ENCODE results near the gene VIPR2.

VIPR2 gene

DNA sequence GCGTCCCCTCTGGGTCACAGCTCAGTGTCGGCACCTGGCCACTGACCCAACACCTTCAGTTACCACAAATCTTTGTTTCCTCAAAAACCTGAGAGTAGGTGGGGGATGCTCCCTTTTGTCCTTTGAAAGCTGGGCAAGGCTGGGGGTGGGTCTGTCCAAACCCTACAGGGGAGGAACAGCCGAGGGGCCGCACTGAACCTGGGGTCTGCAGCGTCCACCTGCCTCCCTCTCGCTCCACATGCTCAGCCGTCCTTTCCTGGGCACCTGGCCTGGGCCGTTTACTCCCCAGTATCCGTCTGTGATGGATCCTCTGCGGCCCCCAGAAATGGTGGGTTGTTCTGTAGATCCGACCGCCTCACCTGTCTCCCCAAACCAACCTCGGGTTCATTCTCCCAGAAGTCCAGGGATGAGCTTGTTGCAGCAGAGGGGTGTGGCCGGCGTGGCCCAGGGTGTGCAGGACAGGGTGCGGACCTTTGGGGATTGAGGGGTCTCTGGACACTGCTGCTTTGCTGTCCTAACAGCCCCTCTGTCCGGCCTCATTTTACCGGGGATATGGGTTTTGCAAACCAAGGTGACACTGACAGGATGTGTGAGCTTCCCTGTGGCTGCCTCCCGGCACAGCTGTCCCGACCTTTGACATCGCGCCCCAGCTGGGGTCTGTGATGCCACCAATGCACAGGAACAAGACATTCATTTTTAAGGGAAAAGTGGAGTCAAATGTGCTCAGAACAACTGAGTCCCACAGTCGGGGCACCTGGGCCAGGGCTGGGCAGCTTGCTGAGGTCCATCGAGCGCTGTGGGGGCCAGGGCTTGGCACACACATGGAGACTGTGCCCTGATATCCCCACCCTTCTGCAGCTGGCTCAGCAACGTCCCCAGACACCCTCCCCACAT, 115.9 kb downstream of the VIPR2 start:
- in situ Hi-C loops (cut with HindIII; ENCODE audit: low sequenced_read_pairs): no loop called here

DNA sequence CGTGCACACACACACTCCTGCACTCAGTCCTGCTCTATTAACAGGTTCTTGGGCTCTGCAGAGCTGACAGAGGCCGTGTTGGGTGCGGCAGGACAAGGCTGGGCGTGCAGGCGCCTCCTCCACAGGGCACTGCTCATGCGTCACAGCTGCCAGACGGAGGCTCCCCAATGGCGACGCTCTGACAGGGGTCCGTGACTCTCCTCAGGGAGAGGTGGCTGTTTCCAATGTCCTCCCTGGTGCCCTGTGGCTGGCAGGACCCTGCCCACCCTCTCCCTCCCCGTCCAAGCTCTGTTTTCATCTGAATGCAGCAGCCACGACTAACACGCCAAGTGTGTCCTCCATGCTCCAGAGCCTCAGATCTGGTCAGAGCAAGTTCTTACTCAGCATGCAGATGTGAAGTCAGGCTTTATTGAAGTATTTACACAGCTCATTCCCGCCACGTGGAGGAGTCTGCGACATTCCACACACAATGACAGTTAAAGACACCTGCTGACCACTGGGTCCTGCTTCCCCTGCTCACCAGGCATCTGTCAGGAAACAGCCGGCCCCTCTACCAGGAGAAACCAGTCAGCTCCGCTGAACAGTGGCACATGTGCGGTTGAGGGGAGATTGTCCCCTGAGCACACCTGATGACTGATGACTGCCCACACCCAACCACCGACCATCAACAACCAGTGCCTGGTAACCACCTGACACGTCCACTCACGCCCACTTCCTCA, 116.7 kb downstream of the VIPR2 start:
- in situ Hi-C loops (cut with HindIII; ENCODE audit: low sequenced_read_pairs): no loop called here

DNA sequence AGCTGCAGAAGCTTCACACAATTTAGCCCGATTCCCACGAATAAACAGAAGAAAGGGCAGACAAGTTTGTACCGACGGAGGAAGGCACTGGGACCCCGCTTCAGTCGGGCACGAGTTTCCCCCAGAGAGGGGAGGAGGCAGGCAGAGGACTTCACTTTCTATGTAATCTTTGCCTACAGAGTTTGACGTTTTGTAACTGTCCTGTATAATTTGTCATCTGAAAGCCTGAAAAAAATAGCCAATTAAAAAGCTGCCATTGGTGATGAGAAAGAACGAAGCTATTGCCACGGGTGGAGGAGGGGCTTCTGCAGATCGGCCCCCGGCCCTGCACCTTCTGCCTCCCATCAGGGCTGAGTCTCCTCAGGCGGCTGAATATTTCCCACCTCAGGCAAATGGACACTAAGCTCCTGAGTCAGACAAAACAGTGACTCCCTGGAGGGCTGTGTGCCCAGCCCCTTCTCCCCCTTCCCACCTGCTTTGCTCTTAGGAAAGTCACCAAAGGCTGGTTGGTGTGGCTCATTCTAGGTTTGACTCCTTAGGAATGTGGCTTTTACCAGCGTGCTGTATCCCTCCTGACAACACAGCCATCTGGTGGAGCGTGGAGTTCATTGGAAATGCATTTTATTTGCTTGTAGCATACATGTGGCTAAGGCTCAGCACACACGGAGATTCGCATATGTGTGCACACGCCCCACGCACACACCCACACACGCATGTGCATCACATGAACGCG, 117.4 kb downstream of the VIPR2 start:
- in situ Hi-C loops (cut with HindIII; ENCODE audit: low sequenced_read_pairs): no loop called here

DNA sequence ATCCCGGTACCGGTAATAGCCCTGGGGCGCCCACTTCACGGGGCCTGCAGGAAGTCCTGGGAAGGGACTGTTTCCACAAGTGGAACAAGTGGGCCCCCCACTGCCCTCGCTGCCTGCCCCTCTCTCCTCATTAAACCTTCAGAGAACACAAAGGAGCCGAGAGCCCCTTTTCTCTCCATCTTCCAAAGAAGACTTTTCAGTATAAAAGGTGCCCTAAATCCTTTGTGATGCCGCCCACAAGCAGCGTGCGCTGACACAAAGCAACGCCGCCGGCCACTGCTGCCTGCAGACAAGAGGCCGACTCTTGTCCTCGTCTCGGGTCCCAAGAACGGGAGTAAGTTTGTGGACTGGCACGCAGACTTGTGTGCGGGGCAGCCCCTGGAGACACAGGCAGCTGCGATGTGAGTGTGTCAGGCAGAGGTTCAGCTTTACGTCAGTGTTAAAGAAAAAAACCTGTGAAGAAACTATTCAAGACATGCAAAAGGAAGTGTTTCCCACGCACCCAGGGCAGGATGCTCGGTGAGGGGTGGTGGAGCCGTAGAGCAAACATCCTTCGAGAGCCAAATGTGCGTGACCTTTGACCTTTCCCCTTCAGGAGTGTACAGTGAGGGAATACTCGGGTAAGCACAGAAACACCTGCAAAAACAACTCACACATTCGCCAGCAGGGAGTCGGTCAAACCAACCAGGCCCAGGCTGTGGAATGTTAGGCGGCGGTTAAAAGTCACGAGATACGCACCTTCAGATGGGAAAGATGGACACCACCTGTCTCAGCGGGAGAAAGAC, 118.2 kb downstream of the VIPR2 start:
- in situ Hi-C loops (cut with HindIII; ENCODE audit: low sequenced_read_pairs): no loop called here

DNA sequence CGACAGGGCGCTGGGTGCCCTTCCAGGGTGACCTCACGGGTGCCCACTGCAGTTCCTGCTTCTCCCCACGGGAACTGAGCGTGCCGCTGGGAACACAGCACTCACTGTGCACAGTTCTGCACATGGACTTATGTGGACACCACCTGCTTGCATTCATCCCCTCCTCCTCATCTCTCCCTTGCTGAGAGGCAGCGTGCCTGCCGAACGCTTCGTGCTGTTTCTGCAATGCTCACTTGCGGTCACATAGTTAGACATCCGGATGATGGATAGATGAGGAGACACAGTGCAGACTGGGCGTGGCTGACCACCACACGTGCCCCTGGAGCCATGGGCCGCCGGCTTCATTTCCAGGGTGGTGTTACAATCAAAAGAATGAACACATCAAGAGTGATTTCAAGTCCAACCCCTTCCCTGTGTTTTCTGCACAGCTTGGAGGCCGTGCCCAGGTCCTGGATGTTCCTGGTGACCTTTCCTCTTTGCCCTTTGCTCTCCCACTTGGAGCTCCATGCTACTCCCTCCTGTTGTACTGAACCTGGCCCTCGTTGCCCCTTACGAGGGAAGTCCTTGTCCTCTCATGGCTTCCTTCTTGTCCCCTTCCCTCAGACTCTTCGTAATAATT, 119.4 kb downstream of the VIPR2 start:
- in situ Hi-C loops (cut with HindIII; ENCODE audit: low sequenced_read_pairs): no loop called here

DNA sequence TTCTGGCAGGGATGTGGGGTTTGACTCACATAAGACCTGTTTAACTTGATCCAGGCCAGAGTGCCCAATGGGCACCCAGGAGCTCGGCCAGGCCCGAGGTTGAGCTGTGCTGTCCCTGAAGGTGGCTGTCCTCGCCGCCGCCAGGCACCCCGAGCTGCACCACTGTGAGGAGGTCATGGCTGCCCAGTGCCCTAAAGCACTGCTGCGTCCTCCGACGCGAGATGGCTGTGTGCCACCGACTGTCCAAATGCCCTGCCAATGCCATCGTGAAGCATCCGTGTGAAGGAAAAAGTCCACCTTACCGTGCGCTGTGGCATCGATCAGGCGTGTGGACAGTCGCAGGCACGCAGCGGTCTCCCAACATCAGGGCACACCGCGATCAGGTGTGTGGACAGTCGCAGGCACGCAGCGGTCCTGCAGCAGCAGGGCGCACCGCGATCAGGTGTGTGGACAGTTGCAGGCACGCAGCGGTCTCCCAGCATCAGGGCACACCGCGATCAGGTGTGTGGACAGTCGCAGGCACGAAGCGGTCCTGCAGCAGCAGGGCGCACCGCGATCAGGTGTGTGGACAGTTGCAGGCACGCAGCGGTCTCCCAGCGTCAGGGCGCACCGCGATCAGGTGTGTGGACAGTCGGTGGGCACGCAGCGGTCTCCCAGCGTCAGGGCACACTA, 120.3 kb downstream of the VIPR2 start:
- in situ Hi-C loops (cut with HindIII; ENCODE audit: low sequenced_read_pairs): no loop called here

DNA sequence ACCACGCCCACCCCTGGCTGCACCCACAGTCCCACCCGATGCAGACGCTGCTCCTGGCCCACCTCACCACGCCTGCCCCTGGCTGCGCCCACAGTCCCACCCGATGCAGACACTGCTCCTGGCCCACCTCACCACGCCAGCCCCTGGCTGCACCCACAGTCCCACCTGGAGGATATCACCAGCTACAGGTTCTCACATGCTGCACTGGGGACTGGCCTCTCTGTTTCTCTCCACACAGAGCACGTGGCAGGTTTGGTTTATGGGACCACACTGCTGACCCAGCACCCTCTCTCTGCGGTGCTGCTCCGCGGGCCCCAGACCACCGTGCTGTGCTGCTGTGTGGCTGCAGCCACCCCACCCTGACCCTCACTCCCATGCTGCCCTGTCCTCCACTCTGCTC, 120.9 kb downstream of the VIPR2 start:
- in situ Hi-C loops (cut with HindIII; ENCODE audit: low sequenced_read_pairs): no loop called here

DNA sequence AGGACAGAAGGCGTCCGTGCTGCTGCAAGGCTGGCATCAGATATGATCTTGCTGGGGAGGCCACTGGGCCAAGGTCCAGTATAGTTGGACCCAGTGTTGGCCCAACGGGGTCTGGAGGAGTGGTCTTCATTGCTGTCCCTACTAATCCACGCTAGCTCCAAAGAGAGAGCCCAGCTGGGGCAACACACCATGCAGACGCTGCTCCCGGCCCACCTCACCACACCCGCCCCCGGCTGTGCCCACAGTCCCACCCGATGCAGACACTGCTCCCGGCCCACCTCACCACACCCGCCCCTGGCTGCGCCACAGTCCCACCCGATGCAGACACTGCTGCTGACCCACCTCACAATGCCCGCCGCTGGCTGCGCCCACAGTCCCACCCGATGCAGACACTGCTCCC, 121.5 kb downstream of the VIPR2 start:
- in situ Hi-C loops (cut with HindIII; ENCODE audit: low sequenced_read_pairs): no loop called here

DNA sequence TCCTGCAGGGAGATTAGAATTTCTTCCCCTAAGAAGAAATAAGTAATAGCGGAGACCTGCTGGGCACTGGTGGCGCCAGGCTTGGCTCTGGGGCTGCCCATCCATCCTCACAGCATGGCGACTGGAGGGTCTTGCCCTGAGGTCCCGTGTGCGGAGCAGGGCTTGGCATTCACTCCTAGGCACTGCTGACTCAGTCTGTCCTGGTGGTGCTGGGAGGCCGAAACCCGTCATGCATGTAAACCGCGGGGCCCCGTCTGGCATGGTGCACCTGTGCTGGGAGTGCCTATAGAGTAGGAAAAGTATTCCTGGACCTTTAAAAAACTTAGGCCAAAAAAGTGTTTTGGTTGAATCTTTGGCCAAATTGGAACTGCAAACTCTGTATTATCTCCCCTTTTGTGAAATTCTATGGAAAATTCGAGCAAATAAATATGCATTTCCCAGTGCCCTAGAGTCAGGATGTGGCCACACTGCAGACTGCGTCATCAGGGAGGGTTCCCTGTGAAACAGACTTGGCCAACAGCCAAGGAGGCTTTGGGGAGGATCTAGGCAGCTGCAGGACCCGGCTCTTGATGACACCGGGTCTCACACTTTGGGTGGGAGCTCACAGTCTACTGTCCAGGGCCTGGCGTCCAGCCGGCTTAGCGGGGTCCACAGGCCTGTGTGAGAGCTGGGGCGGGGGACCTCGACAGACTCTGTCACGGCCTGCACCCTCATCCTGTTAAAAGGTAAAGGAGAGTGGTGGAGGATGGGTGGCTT, 122.3 kb downstream of the VIPR2 start:
- in situ Hi-C loops (cut with HindIII; ENCODE audit: low sequenced_read_pairs): no loop called here

DNA sequence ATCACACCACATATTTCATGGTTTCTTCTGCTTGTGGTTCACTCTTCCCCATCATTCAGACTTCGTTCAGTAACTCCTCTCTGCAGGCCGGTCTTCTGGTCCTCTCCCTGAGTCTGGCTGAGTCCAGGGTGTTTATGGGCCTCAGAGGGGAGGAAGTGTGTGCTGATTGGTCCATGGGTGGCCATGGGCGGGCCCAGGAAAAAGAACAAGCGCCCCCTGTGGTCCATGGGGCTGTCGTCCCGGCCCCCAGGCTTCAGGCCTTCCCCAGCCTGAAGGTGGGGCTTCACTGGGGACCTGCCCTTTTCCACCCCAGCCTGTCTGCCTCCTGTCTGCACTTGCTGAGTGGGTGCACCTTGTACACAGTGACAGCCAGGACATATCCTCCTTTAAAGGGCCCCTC, 123.7 kb downstream of the VIPR2 start:
- in situ Hi-C loops (cut with HindIII; ENCODE audit: low sequenced_read_pairs): no loop called here

DNA sequence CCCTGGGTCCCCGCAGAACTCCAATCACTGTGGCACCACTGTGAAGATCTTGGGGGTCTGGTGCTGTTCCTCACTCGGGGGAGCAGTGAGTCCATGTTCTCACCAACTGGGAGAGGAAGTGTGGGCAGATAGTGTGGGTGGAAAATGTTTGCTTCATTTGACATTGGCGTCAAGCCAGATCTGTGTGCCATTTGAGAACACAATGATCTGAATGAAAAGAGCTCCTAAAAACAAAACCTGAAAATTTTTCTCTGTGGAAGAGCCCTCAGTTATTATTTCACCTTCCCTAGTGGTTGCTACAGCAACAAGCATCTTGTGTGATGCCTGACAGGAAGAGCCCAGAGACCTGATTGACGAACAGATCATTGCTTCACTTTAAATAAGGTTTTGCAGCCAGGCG, 125.6 kb downstream of the VIPR2 start:
- in situ Hi-C loops (cut with HindIII; ENCODE audit: low sequenced_read_pairs): no loop called here

DNA sequence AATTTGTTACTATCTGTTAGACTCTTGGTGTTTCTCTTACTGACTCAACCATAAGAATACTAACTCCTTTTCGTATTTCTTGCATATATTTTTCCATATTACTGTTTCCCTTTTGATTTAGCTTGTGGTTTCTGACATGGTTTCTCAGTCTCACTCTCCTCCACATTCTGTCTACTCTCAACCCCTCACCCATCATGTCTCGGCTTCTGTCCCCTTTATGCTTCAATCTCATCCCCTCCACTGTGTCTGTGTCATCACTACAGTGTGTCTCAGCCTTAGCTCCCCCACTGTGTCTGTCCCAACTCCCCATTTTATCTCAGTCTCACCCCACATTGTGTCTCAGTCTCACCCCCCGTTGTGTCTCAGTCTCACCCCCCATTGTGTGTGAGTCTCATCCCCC, 126.9 kb downstream of the VIPR2 start:
- in situ Hi-C loops (cut with HindIII; ENCODE audit: low sequenced_read_pairs): no loop called here

DNA sequence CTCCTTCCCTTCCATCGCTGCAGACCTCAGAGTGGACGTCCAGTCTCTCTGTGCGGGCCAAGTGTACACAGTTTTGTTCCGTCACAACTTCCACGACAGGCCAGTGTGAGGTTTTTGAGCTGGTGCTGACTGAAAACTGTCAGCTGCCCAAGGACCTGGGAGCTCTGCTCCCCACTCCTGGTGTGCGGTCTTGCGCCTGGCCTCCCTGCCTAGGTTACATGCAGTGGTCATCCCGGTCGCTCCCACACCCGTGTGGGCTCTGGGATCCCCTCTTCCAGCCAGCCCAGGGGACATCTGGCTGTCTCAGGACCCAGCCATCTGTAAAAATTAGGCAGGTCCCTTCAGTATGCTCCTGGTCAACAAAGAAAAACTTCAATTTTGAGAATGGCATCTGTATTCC, 127.5 kb downstream of the VIPR2 start:
- in situ Hi-C loops (cut with HindIII; ENCODE audit: low sequenced_read_pairs): no loop called here

DNA sequence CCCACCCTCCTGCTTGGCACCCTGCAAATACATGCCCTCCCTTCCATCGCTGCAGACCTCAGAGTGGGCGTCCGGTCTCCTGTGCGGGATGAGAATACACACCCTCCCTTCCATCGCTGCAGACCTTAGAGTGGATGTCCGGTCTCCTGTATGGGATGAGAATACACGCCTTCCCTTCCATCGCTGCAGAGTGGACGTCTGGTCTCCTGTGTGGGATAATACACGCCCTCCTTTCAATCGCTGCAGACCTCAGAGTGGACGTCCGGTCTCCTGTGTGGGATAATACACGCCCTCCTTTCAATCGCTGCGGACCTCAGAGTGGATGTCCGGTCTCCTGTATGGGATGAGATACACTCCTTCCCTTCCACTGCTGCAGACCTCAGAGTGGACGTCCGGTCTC, 128.1 kb downstream of the VIPR2 start:
- in situ Hi-C loops (cut with HindIII; ENCODE audit: low sequenced_read_pairs): no loop called here

DNA sequence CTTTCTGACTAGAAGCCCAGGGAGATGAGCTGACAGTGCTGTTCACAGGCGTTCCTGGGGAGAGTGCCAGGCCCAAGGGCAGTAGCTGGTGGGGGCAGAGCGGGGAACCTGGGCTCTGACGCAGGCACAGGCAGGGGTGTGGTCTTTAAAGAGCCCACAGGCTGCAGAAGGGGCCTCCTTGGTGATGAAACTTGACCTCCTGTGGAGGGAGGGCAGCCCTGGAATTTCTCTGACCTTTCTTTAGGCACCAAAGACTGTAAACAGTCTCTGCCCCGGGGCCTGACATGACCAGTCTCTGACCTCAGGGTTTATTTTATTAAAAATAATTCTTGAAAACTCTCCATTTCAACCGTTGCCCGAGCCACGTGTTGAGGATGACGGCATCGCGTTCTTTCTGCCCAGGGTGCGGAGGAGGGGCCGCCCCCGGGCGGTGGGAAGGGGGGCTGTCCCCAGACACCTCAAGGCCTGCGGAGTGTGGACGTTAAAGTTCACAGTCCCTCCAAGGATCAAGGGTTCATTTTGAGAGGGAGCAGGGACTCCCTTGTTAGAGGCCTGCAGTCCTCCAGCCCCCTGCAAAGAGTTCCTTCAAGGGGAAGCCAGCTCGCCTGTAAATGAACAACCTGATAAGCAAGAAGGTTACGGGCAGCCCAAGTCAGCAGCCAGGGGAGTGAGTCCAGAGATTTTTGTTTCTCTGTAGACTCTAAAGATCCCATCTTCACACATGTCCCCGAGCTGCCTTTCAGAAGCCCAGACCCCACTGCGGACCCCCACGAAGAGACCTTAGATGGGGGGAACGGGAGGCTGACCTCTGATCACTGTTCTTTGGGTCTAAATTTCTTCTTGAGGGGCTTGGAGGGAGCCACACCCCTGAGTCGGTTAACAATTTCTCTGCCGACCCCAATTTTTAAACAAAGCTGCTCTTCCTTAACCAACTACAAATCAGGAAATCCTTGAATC, 128.9 kb downstream of the VIPR2 start:
- in situ Hi-C loops (cut with HindIII; ENCODE audit: low sequenced_read_pairs): no loop called here

DNA sequence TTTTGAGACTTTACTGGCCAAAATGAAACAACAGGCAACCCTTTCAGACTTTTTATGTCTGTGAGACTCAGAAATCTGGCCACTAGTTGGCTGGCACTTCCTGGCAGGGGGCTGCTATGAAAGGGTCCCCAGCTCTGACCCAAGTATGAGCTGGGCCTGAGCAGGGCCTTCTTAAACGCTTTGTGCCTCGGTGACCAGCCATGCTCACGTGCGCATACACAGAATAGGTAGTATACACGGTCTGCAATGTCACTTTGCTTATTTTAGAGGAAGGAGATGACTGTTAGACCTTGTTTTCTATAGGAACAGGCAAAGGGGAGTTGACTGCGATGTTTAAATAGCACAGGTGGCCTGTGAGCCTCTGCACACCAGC, 129.6 kb downstream of the VIPR2 start:
- in situ Hi-C loops (cut with HindIII; ENCODE audit: low sequenced_read_pairs): no loop called here

DNA sequence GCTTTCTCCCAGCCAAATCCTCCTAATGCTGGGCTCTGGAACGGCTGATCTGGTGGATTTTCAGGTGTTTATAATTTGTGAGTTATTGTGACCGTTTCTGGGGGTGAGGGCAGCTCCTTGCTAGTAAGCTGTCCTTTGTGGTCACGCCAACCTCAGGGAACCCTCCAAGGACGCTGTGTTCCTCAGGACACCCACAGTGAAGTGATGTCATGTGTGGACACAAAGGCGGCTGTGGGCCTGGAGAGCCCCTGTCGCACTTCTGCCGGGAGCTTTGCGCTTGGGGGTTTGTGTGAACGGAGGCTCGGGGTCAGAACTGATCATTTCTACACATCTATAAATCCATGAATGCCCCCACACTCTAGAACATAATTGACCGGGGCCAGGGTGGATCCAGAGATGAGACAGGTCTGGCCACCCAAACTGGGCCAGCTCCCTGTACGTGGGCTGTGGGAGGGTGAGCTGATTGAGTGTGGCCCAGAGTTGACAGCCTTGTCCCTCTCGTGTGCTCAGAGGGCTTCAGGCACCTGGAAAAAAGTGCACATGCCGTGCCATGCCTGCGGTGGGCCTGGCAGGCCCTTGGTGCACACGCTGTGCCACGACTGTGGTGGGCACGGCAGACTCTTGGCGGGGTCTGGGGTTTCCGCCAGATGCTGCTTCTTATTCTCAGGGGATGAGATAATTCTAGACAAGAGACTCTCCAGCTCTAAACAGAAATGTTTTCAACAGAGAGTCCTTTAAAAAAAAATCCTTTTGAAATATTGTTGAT, 130.2 kb downstream of the VIPR2 start:
- in situ Hi-C loops (cut with HindIII; ENCODE audit: low sequenced_read_pairs): no loop called here

Data from endothelial cell of hepatic sinusoid (primary cell).